Sigmoid colon (tissue), 4 donors: ENCODE data around the gene SP7.

Source experiments
- POLR2A ChIP-seq, 2 donors: fragments of 450-650 bp; IDR thresholded peaks; one replicate each; pipeline ENCODE4 v1.6.1; 2016; ENCODE audit warnings: antibody characterized with exemption in 2 of 2, mild to moderate bottlenecking in 2 of 2, moderate library complexity in 2 of 2
- POLR2AphosphoS5 ChIP-seq, 4 donors: sonication (generic); formaldehyde crosslinking; IDR thresholded peaks; one replicate each; pipeline ENCODE4 v1.6.1; 2017; ENCODE audit warnings: antibody characterized with exemption in 4 of 4
- TF ChIP-seq, protein P1 (sequence below), 4 experiments: fragments of 450-650 bp in 3 of 4; fragments of 200-600 bp in 1 of 4; IDR thresholded peaks; one replicate each; pipeline ENCODE4 v1.5.1; 2016 to 2019; ENCODE audit warnings: antibody characterized with exemption in 4 of 4, mild to moderate bottlenecking in 3 of 4, moderate library complexity in 2 of 4

DNA sequence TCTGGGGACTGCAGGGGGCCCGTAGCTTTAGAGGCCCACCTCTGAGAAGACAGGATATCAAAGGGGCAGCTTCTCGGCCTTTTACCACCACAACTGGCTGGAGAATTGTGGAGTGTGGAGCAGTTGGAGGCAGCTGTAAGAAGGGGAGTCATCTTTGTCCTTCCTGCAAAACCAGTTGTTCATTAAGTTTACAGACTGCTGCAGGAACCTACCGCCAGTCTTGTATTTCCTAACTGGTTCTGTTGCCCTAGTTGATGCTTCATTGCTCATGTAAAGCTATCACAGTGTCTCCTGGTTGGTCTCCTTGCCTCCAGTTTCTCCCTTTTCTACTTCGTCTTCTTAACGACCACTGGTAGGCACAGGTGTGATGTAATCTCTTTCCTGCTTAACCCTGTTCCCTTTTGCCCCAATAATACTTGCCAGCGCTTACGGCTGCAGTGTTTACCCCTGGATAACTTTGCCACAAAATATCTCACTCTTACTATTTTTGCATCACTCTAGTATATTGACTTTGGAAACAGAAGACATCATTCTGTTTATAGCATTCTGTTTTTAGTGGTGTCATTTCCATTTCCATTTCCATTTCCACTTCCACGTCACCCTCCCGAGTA is 56.2 kb downstream of the SP7 start:
- TF ChIP-seq, protein P1, sequence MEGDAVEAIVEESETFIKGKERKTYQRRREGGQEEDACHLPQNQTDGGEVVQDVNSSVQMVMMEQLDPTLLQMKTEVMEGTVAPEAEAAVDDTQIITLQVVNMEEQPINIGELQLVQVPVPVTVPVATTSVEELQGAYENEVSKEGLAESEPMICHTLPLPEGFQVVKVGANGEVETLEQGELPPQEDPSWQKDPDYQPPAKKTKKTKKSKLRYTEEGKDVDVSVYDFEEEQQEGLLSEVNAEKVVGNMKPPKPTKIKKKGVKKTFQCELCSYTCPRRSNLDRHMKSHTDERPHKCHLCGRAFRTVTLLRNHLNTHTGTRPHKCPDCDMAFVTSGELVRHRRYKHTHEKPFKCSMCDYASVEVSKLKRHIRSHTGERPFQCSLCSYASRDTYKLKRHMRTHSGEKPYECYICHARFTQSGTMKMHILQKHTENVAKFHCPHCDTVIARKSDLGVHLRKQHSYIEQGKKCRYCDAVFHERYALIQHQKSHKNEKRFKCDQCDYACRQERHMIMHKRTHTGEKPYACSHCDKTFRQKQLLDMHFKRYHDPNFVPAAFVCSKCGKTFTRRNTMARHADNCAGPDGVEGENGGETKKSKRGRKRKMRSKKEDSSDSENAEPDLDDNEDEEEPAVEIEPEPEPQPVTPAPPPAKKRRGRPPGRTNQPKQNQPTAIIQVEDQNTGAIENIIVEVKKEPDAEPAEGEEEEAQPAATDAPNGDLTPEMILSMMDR (IDR thresholded peaks at IDR 0.05): no peak
- no peak for TF ChIP-seq POLR2A (IDR thresholded peaks at IDR 0.05)
- TF ChIP-seq POLR2AphosphoS5 (IDR thresholded peaks at IDR 0.05): no peak
